ENCODE data around the gene IL1R1.

- TF ChIP-seq, protein P1, sequence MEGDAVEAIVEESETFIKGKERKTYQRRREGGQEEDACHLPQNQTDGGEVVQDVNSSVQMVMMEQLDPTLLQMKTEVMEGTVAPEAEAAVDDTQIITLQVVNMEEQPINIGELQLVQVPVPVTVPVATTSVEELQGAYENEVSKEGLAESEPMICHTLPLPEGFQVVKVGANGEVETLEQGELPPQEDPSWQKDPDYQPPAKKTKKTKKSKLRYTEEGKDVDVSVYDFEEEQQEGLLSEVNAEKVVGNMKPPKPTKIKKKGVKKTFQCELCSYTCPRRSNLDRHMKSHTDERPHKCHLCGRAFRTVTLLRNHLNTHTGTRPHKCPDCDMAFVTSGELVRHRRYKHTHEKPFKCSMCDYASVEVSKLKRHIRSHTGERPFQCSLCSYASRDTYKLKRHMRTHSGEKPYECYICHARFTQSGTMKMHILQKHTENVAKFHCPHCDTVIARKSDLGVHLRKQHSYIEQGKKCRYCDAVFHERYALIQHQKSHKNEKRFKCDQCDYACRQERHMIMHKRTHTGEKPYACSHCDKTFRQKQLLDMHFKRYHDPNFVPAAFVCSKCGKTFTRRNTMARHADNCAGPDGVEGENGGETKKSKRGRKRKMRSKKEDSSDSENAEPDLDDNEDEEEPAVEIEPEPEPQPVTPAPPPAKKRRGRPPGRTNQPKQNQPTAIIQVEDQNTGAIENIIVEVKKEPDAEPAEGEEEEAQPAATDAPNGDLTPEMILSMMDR (IDR thresholded peaks at IDR 0.05; ENCODE audit: poor library complexity, severe bottlenecking), result no peak
- TF ChIP-seq REST (IDR thresholded peaks at IDR 0.05; ENCODE audit: borderline replicate concordance) (no peak), POLR2AphosphoS5 (IDR thresholded peaks at IDR 0.05) (no peak), EP300 (conservative IDR thresholded peaks at IDR 0.05; ENCODE audit: poor library complexity, severe bottlenecking) (no peak), EZH2 (IDR thresholded peaks at IDR 0.05; ENCODE audit: borderline replicate concordance, insufficient read depth, low read length, poor library complexity, severe bottlenecking) (no peak)
These were observed 74.5 kb downstream of the IL1R1 start for GRCh38 chr2:102217032-102217431.
